ENCODE data around the gene SLC30A3. TPM values are rescaled to one million over a fixed set of nuclear protein-coding genes. Genes with fewer than 3 reads are reported as not detected.

SLC30A3 gene
- total RNA-seq, 1 donor from 2014 or later = not detected

DNA sequence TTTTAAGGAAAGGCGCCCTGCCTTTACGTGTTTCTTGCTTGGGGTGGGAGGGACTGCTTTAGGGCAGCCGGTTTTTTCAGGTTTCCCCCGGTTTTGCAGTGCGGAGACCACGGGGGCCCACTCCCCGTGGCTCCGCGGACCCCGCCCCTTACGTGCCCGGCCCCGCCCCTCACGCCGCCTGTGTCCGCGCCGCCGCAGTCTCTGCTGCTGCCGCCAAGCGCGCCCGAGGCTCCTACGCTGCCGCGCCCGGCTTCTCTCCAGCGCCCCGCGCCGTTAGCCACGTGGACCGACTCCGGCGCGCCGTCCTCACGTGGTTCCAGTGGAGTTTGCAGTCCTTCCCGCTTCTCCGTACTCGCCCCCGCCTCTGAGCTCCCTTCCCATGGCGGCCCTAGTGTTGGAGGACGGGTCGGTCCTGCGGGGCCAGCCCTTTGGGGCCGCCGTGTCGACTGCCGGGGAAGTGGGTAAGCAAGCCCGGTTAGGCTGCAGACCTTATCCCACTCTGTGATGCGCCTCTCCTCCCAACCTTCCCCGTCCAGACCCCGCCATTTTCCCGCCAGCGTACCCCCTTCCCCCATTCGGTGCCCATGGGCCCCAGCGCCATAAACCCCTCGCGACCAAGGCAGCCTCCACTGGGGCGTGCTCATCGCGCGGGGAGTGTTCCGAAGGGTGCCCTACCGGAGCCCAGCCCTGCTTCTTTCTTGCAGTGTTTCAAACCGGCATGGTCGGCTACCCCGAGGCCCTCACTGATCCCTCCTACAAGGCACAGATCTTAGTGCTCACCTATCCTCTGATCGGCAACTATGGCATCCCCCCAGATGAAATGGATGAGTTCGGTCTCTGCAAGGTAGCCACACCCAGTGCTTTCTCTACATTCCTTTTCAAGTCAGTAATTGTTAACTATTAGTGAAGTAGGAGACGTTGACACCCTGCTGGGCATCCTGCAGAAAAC, 45.4 kb downstream of the SLC30A3 start, which contains the start of gene CAD:
TSS of gene CAD (plus strand) at position 197 of the 949 bp plus-strand sequence. CDS start at position 380, 183 bp downstream.
- peak within 1 kb of the TSS; percentile 95 for H3K27ac Mint-ChIP-seq (ENCODE audit: unreplicated experiment)
- peak within 1 kb of the TSS; percentile 96 for H3K4me3 Mint-ChIP-seq (ENCODE audit: unreplicated experiment)
- H3K27me3 Mint-ChIP-seq (ENCODE audit: unreplicated experiment) = peaks cover 27% of the 10 kb centered on the region
- TF ChIP-seq, protein P1, sequence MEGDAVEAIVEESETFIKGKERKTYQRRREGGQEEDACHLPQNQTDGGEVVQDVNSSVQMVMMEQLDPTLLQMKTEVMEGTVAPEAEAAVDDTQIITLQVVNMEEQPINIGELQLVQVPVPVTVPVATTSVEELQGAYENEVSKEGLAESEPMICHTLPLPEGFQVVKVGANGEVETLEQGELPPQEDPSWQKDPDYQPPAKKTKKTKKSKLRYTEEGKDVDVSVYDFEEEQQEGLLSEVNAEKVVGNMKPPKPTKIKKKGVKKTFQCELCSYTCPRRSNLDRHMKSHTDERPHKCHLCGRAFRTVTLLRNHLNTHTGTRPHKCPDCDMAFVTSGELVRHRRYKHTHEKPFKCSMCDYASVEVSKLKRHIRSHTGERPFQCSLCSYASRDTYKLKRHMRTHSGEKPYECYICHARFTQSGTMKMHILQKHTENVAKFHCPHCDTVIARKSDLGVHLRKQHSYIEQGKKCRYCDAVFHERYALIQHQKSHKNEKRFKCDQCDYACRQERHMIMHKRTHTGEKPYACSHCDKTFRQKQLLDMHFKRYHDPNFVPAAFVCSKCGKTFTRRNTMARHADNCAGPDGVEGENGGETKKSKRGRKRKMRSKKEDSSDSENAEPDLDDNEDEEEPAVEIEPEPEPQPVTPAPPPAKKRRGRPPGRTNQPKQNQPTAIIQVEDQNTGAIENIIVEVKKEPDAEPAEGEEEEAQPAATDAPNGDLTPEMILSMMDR (IDR thresholded peaks at IDR 0.05; ENCODE audit: unreplicated experiment) = no peak
- peaks cover 27% of the 10 kb centered on the region for H3K4me1 Mint-ChIP-seq (ENCODE audit: unreplicated experiment)
- H3K36me3 Mint-ChIP-seq (ENCODE audit: low read depth, unreplicated experiment) = peaks cover 43% of the 10 kb centered on the region
- peak; percentile 84 for DNase-seq (ENCODE audit: low spot score)
- no peaks in the 10 kb centered on the region for H3K9me3 Mint-ChIP-seq (ENCODE audit: unreplicated experiment)

DNA sequence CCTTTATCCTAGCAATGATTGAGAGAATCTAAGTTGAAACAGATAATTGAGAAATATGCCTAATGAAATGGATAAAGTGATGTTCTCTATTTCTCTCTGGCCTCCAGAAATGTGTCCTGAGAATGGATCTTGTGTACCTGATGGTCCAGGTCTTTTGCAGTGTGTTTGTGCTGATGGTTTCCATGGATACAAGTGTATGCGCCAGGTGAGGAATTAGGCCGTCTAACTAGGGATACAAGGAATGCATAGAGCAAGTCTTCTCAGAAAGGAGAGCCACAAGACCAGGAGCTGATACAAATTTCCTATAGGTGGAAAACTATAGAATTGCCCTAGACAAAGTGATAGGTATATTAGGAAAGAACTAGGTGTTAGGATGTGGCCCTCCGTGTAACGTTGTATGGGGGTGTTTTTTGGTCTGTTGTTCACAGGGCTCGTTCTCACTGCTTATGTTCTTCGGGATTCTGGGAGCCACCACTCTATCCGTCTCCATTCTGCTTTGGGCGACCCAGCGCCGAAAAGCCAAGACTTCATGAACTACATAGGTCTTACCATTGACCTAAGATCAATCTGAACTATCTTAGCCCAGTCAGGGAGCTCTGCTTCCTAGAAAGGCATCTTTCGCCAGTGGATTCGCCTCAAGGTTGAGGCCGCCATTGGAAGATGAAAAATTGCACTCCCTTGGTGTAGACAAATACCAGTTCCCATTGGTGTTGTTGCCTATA, 46.3 kb downstream of the SLC30A3 start:
- peaks cover 36% of the 10 kb centered on the region for H3K36me3 Mint-ChIP-seq (ENCODE audit: low read depth, unreplicated experiment)
- peaks cover 28% of the 10 kb centered on the region for H3K4me1 Mint-ChIP-seq (ENCODE audit: unreplicated experiment)
- DNase-seq (ENCODE audit: low spot score) = no peak
- TF ChIP-seq, protein P1 (IDR thresholded peaks at IDR 0.05; ENCODE audit: unreplicated experiment) = no peak
- peaks cover 28% of the 10 kb centered on the region for H3K27me3 Mint-ChIP-seq (ENCODE audit: unreplicated experiment)
- H3K9me3 Mint-ChIP-seq (ENCODE audit: unreplicated experiment) = no peaks in the 10 kb centered on the region
- peak overlapping the region; percentile 86 for H3K4me3 Mint-ChIP-seq (ENCODE audit: unreplicated experiment)
- H3K27ac Mint-ChIP-seq (ENCODE audit: unreplicated experiment) = peak overlapping the region; percentile 95

GRCh38 chr2:27214941-27215340, 47.9 kb downstream of the SLC30A3 start:
- Mint-ChIP-seq H3K27ac (ENCODE audit: unreplicated experiment) (no peak overlapping the region), H3K36me3 (ENCODE audit: low read depth, unreplicated experiment) (peaks cover 25% of the 10 kb centered on the region), H3K27me3 (ENCODE audit: unreplicated experiment) (peaks cover 29% of the 10 kb centered on the region), H3K4me1 (ENCODE audit: unreplicated experiment) (peaks cover 30% of the 10 kb centered on the region), H3K4me3 (ENCODE audit: unreplicated experiment) (no peak overlapping the region), H3K9me3 (ENCODE audit: unreplicated experiment) (no peaks in the 10 kb centered on the region)
- TF ChIP-seq, protein P1 (IDR thresholded peaks at IDR 0.05; ENCODE audit: unreplicated experiment) = no peak
- DNase-seq (ENCODE audit: low spot score) = no peak

DNA sequence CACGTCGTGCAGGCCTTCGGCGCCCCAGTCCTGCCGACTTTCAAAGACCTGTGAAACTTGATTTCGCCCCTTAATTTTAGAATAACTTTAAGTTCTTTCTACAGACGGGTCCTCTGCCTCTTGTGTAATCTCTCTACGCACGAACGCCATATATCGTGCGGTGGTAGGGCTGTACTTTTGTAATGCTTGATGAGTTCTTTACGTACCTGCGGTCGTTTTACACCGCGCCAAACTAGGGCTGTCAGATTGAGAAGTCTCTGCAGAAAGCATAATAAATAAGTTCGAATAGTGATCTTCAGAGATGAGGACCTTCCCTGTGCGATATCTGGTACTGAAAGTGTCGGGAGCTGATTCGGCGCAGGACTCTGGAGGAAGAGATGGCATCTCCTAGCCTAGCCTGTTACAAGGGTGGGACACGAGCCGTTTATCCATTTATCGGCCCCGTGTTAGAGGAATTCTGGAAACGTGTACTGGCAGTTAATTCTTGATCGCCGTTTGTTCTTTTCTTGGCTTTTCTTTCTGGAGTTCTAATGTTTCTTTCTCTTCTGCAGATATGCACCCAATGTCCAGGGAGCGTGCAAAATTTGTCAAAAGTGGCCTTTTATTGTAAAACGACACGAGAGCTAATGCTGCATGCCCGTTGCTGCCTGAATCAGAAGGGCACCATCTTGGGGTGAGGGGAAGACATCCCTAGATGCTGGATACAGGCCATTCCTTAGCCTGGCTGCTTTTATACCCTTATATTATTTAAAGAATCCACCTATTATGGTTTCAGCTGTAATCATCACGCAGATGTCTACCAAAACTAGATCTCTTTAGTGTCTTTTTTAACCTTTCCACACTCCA, 50.0 kb downstream of the SLC30A3 start:
- peak overlapping the region; percentile 99 for H3K4me3 Mint-ChIP-seq (ENCODE audit: unreplicated experiment)
- H3K27me3 Mint-ChIP-seq (ENCODE audit: unreplicated experiment) = peaks cover 29% of the 10 kb centered on the region
- H3K9me3 Mint-ChIP-seq (ENCODE audit: unreplicated experiment) = no peaks in the 10 kb centered on the region
- peak overlapping the region; percentile 100 for H3K27ac Mint-ChIP-seq (ENCODE audit: unreplicated experiment)
- H3K4me1 Mint-ChIP-seq (ENCODE audit: unreplicated experiment) = peaks cover 30% of the 10 kb centered on the region
- TF ChIP-seq, protein P1 (IDR thresholded peaks at IDR 0.05; ENCODE audit: unreplicated experiment) = no peak
- DNase-seq (ENCODE audit: low spot score) = peak; percentile 8
- H3K36me3 Mint-ChIP-seq (ENCODE audit: low read depth, unreplicated experiment) = peaks cover 30% of the 10 kb centered on the region
